ENCODE results near the gene NYNRIN. TPM values are rescaled to one million over a fixed set of nuclear protein-coding genes. Genes with fewer than 3 reads are reported as not detected.
"Not testable (repeated sequence)": the region's sequence is repeated elsewhere in the genome, so short reads cannot be mapped to it uniquely, and the experiment has no call there.

Gene NYNRIN
- total RNA-seq, 2 donors from 2014 or later, result 11.7 to 13.2 TPM

- DNase-seq (no peak), ATAC-seq (peak; percentile 45)
- intact Hi-C loops (cut with DNase I, micrococcal nuclease), result loop anchor here in 1 of 2 donors (10.0 kb wide), 2 partner anchors 72 to 102 kb away; partner anchors contain the start of genes ADCY4, NFATC4 and RIPK3
Measured at GRCh38 chr14:24436355-24437019, 37.7 kb downstream of the NYNRIN start.

GRCh38 chr14:24437020-24437735 lies 38.4 kb downstream of the NYNRIN start:
- ATAC-seq (no peak), DNase-seq (no peak)
- intact Hi-C loops (cut with DNase I, micrococcal nuclease), result loop anchor here in 1 of 2 donors (10.0 kb wide), 2 partner anchors 72 to 102 kb away; partner anchors contain the start of genes ADCY4, NFATC4 and RIPK3

GRCh38 chr14:24437736-24438067 lies 38.9 kb downstream of the NYNRIN start:
- DNase-seq (no peak), ATAC-seq (no peak)
- intact Hi-C loops (cut with DNase I, micrococcal nuclease), result loop anchor here in 1 of 2 donors (10.0 kb wide), 2 partner anchors 73 to 103 kb away; partner anchors contain the start of genes ADCY4, NFATC4 and RIPK3

GRCh38 chr14:24438223-24439097 lies 39.7 kb downstream of the NYNRIN start:
- ATAC-seq (no peak), DNase-seq (no peak)
- intact Hi-C loops (cut with DNase I, micrococcal nuclease), result loop anchor here in 1 of 2 donors (10.0 kb wide), 2 partner anchors 74 to 104 kb away; partner anchors contain the start of genes ADCY4, NFATC4 and RIPK3

- intact Hi-C loops (cut with DNase I, micrococcal nuclease), result loop anchor here in 1 of 2 donors (10.0 kb wide), 2 partner anchors 74 to 104 kb away; partner anchors contain the start of genes ADCY4, NFATC4 and RIPK3
- no peak for DNase-seq
- ATAC-seq, result no peak
Measured at GRCh38 chr14:24439257-24439656, 40.5 kb downstream of the NYNRIN start.

GRCh38 chr14:24439830-24440605 lies 41.2 kb downstream of the NYNRIN start:
- intact Hi-C loops (cut with DNase I, micrococcal nuclease), result loop anchor here in 1 of 2 donors (10.0 kb wide), 2 partner anchors 75 to 105 kb away; partner anchors contain the start of genes ADCY4, NFATC4 and RIPK3
- ATAC-seq, result no peak
- DNase-seq, result peak in 1 of 2 donors; percentile 25

GRCh38 chr14:24440606-24441399 lies 42.0 kb downstream of the NYNRIN start:
- no peak for ATAC-seq
- DNase-seq, result no peak
- intact Hi-C loops (cut with DNase I, micrococcal nuclease), result no loop called here

GRCh38 chr14:24441485-24441884 lies 42.7 kb downstream of the NYNRIN start:
- DNase-seq (no peak), ATAC-seq (no peak)
- intact Hi-C loops (cut with DNase I, micrococcal nuclease), result no loop called here

GRCh38 chr14:24441904-24442239 lies 43.1 kb downstream of the NYNRIN start:
- ATAC-seq (no peak), DNase-seq (no peak)
- intact Hi-C loops (cut with DNase I, micrococcal nuclease), result no loop called here

GRCh38 chr14:24442240-24443052 lies 43.6 kb downstream of the NYNRIN start, which contains the start of gene SDR39U1:
Gene SDR39U1, minus strand, starts transcription at chr14:24442776. Its CDS starts 7 bp downstream, at chr14:24442769.
- DNase-seq (peak; percentile 95 to 98), ATAC-seq (peak; percentile 85)
- intact Hi-C loops (cut with DNase I, micrococcal nuclease), result no loop called here

GRCh38 chr14:24443053-24443665 lies 44.4 kb downstream of the NYNRIN start:
- ATAC-seq, result no peak
- DNase-seq, result no peak
- intact Hi-C loops (cut with DNase I, micrococcal nuclease), result no loop called here

- DNase-seq; intact Hi-C loops (cut with DNase I, micrococcal nuclease); ATAC-seq: not testable (repeated sequence)
Measured at GRCh38 chr14:24450828-24451227, 52.0 kb downstream of the NYNRIN start.

- DNase-seq (no peak), ATAC-seq (no peak)
- intact Hi-C loops (cut with DNase I, micrococcal nuclease), result no loop called here
Measured at GRCh38 chr14:24456980-24457379, 58.2 kb downstream of the NYNRIN start.

GRCh38 chr14:24458736-24459135 lies 59.9 kb downstream of the NYNRIN start:
- DNase-seq (no peak), ATAC-seq (no peak)
- intact Hi-C loops (cut with DNase I, micrococcal nuclease), result no loop called here

- intact Hi-C loops (cut with DNase I, micrococcal nuclease), result no loop called here
- ATAC-seq, result no peak
Measured at GRCh38 chr14:24459331-24459730, 60.5 kb downstream of the NYNRIN start.

GRCh38 chr14:24461336-24461735 lies 62.5 kb downstream of the NYNRIN start:
- intact Hi-C loops (cut with DNase I, micrococcal nuclease), result no loop called here

More at GRCh38 chr14:24459331-24459730, 60.5 kb downstream of the NYNRIN start:
- no peak for DNase-seq

More at GRCh38 chr14:24461336-24461735, 62.5 kb downstream of the NYNRIN start:
- ATAC-seq (no peak), DNase-seq (no peak)
